ENCODE results near the gene WFDC2.

WFDC2 gene

DNA sequence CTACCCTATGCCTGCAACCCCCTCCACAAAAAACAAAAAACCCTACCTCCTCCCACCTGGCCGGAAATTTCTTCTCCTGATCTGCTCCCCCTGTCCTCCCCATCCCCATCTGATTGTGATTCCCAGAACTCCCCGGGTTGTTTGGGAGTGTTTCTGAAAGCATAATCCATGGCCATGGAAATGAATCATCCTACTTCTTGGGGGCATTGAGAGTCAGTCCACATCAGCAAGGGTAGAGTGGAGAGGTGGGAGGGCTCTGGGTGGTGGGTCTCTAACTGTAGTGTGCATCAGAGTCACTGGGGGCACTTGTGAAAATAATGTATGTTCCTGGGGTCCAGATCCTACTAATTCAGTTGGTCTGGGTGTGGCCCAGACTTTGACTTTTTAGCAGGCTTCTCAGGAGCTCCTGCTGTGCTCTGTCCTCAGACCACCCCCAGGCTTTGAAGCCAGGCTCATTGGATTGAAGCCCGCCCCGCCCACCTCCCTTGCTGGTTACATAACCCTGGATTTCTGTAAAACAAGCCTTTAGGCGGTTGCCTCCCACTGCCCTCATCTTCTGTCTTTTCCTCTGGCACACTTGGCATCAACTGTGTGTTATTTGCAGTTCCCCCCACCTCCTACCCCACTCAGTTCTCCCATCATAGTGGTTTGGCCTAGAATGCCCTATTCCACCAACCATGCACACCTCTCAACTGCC is 43.1 kb upstream of the WFDC2 start:
- TF ChIP-seq, protein P1, sequence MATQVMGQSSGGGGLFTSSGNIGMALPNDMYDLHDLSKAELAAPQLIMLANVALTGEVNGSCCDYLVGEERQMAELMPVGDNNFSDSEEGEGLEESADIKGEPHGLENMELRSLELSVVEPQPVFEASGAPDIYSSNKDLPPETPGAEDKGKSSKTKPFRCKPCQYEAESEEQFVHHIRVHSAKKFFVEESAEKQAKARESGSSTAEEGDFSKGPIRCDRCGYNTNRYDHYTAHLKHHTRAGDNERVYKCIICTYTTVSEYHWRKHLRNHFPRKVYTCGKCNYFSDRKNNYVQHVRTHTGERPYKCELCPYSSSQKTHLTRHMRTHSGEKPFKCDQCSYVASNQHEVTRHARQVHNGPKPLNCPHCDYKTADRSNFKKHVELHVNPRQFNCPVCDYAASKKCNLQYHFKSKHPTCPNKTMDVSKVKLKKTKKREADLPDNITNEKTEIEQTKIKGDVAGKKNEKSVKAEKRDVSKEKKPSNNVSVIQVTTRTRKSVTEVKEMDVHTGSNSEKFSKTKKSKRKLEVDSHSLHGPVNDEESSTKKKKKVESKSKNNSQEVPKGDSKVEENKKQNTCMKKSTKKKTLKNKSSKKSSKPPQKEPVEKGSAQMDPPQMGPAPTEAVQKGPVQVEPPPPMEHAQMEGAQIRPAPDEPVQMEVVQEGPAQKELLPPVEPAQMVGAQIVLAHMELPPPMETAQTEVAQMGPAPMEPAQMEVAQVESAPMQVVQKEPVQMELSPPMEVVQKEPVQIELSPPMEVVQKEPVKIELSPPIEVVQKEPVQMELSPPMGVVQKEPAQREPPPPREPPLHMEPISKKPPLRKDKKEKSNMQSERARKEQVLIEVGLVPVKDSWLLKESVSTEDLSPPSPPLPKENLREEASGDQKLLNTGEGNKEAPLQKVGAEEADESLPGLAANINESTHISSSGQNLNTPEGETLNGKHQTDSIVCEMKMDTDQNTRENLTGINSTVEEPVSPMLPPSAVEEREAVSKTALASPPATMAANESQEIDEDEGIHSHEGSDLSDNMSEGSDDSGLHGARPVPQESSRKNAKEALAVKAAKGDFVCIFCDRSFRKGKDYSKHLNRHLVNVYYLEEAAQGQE (IDR thresholded peaks at IDR 0.05; ENCODE audit: insufficient read depth in 1 of 2, low read depth in 2 of 2, low read length in 2 of 2), result no peak
- TF ChIP-seq FOXP2 (optimal IDR thresholded peaks at IDR 0.05; ENCODE audit: borderline replicate concordance, extremely low read depth, extremely low read length, insufficient read depth) (no peak), POLR2AphosphoS5 (IDR thresholded peaks at IDR 0.05; ENCODE audit: low read depth, low read length) (no peak), SIN3A (IDR thresholded peaks at IDR 0.05; ENCODE audit: borderline replicate concordance, insufficient read depth, low read length) (no peak), TAF1 (IDR thresholded peaks at IDR 0.05; ENCODE audit: borderline replicate concordance, insufficient read depth, low read length) (no peak)

DNA sequence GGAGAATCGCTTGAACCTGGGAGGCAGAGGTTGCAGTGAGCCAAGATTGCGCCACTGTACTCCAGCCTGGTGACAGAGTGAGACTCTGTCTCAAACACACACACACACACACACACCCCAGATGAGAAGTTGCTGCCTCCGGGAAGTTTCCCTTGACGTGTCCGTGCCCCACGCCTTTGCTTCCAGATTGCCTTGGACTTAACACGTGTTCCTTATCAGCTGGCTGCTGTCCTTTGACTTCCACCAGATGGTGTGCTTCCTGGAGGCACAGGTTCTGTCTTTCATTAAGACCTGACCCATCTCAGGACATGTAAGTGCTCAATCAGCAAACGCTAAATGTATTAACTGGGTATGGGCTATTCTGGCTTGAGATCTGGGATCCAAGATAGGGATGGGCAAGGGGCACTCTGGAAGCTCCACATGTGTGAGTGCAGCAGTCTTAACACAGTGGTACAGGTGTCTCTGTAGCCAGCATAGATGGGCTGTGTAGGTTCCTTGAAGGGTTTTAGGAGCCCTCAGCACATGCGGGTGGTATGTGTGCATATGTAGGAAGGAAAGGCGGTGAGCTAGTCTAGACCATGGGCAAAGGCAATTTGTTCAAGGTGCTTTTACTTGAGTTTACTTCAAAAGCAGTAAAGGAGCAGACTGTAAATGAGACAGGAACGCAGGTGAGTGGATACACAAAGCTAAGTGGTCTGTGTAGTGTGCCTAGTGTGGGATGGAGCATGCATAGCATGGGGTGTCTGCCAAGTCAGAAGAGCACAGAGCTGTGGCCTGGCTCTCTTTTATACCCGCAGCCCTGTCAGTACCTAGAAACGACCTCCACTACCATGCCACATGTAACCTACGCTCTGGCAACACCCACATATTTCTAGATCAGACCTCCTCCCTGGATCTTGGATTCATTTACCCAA is 42.1 kb upstream of the WFDC2 start:
- TF ChIP-seq POLR2AphosphoS5 (IDR thresholded peaks at IDR 0.05; ENCODE audit: low read depth, low read length), result no peak
- no peak for TF ChIP-seq TAF1 (IDR thresholded peaks at IDR 0.05; ENCODE audit: borderline replicate concordance, insufficient read depth, low read length)
- no peak for TF ChIP-seq SIN3A (IDR thresholded peaks at IDR 0.05; ENCODE audit: borderline replicate concordance, insufficient read depth, low read length)
- TF ChIP-seq, protein P1 (IDR thresholded peaks at IDR 0.05; ENCODE audit: insufficient read depth in 1 of 2, low read depth in 2 of 2, low read length in 2 of 2), result no peak
- TF ChIP-seq FOXP2 (optimal IDR thresholded peaks at IDR 0.05; ENCODE audit: borderline replicate concordance, extremely low read depth, extremely low read length, insufficient read depth), result no peak

DNA sequence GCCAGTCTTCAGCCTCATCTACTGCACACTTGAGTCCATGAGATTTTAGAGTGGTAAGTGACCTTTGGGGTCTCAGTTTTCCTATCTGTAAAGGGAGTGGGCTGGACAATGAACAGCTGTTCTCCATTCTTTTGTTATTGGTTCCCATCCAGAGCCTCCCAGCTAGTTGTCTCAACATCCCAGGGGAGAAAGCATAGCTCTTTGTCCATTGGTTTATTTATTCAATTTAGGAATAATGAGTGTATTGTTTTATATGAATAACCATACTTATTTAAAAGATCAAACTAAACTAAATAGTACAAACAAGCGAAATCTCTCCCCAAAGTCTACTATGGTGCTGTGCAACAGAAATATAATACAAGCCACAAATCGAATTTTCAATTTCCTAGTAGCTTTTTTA is 39.9 kb upstream of the WFDC2 start:
- TF ChIP-seq TAF1 (IDR thresholded peaks at IDR 0.05; ENCODE audit: borderline replicate concordance, insufficient read depth, low read length), result no peak
- no peak for TF ChIP-seq POLR2AphosphoS5 (IDR thresholded peaks at IDR 0.05; ENCODE audit: low read depth, low read length)
- TF ChIP-seq FOXP2 (optimal IDR thresholded peaks at IDR 0.05; ENCODE audit: borderline replicate concordance, extremely low read depth, extremely low read length, insufficient read depth), result no peak
- TF ChIP-seq SIN3A (IDR thresholded peaks at IDR 0.05; ENCODE audit: borderline replicate concordance, insufficient read depth, low read length), result no peak
- TF ChIP-seq, protein P1 (IDR thresholded peaks at IDR 0.05; ENCODE audit: insufficient read depth in 1 of 2, low read depth in 2 of 2, low read length in 2 of 2), result no peak

DNA sequence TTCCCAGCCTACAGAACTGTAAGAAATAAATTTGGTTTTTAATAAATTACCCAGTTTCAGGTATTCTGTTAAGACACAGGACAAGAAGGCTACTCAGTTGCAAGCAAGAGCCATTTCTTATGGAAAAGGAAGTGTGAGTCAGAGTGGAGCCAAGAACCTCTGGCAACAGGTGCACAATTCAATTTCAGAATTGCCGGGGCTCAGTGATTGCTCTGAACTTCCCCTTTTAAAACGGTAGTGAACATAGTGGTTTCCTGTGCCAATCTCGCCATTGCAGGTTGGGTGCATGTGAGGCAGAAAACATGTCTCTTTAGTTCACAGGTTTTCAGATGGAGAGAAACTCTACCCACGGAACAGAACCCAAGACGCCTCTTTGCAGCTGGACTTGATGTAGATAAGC is 37.3 kb upstream of the WFDC2 start:
- no peak for TF ChIP-seq TAF1 (IDR thresholded peaks at IDR 0.05; ENCODE audit: borderline replicate concordance, insufficient read depth, low read length)
- TF ChIP-seq, protein P1 (IDR thresholded peaks at IDR 0.05; ENCODE audit: insufficient read depth in 1 of 2, low read depth in 2 of 2, low read length in 2 of 2), result no peak
- TF ChIP-seq POLR2AphosphoS5 (IDR thresholded peaks at IDR 0.05; ENCODE audit: low read depth, low read length), result no peak
- no peak for TF ChIP-seq FOXP2 (optimal IDR thresholded peaks at IDR 0.05; ENCODE audit: borderline replicate concordance, extremely low read depth, extremely low read length, insufficient read depth)
- TF ChIP-seq SIN3A (IDR thresholded peaks at IDR 0.05; ENCODE audit: borderline replicate concordance, insufficient read depth, low read length), result no peak
